ENCODE measurements around the gene LRRC17. TPM values are rescaled to one million over a fixed set of nuclear protein-coding genes. Genes with fewer than 3 reads are reported as not detected.
A peak's percentile ranks its signal among the peaks of the same experiment; 100 is the strongest.

LRRC17 gene
- total RNA-seq, 1 experiment from 2014 or later = 0.47 TPM

- intact Hi-C loops (cut with micrococcal nuclease) = no loop called here
- Histone ChIP-seq H3K9ac (ENCODE audit: low read length) (peak overlapping the region; percentile 13), H3K36me3 (ENCODE audit: control insufficient read depth in 1 of 2, insufficient read depth in 2 of 2, low read length in 2 of 2) (no peaks in the 10 kb centered on the region), H4K20me1 (ENCODE audit: insufficient read depth) (no peaks in the 10 kb centered on the region), H3K4me3 (replicated peaks in 1 of 2; ENCODE audit: low read depth in 1 of 2, low read length in 2 of 2) (peak overlapping the region in 1 of 2 experiments; percentile 30; a peak in 2 of 4 replicates), H3K9me3 (ENCODE audit: control insufficient read depth in 1 of 2, insufficient read depth in 1 of 2, low read depth in 1 of 2, low read length in 2 of 2) (no peaks in the 10 kb centered on the region), H3K79me2 (ENCODE audit: insufficient read depth, low read length) (no peaks in the 10 kb centered on the region), H3K9me2 (ENCODE audit: insufficient read depth) (no peaks in the 10 kb centered on the region), H3K4me1 (ENCODE audit: control insufficient read depth in 1 of 2, insufficient read depth in 2 of 2, low read length in 2 of 2) (peaks cover 40 to 42% of the 10 kb centered on the region in 2 experiments), H3K4me2 (ENCODE audit: low read length) (peak overlapping the region; percentile 71), H3K27ac (ENCODE audit: low read depth, low read length) (peak overlapping the region; percentile 94), H3K27me3 (ENCODE audit: insufficient read depth, low read length) (no peaks in the 10 kb centered on the region), H2AFZ (ENCODE audit: low read depth, low read length, poor library complexity, severe bottlenecking) (no peak overlapping the region)
- ATAC-seq = peak; percentile 42
- DNase-seq (ENCODE audit: low read depth, low spot score) = no peak
- no TSS peak for BruUV-seq (replicated peaks)
- RAD21 ChIA-PET (ENCODE audit: low non-redundant PET in 1 of 2, low total read pairs in 2 of 2, uncharacterized antibody in 2 of 2, unreplicated experiment in 2 of 2) = interaction anchor here in 1 of 2 experiments (1.6 kb wide), 1 partner anchor 69 kb away, joined by 13 read pairs; no protein-coding TSS in a partner anchor
- CTCF ChIA-PET = interaction anchor here (1.8 kb wide), 1 partner anchor 70 kb away, joined by 10 read pairs; no protein-coding TSS in a partner anchor
- POLR2A ChIA-PET = interaction anchor here (1.4 to 2.0 kb wide), 2 partner anchors 17 to 117 kb away, joined by 3 to 7 read pairs; no protein-coding TSS in a partner anchor
- TF ChIP-seq RAD21 (IDR thresholded peaks at IDR 0.05; ENCODE audit: low read depth) (no peak), YY1 (IDR thresholded peaks at IDR 0.05; ENCODE audit: extremely low read depth, insufficient replicate concordance, low read depth, low read length) (no peak), ELF1 (IDR thresholded peaks at IDR 0.05; ENCODE audit: borderline replicate concordance, low read depth) (no peak), EGR1 (IDR thresholded peaks at IDR 0.05; ENCODE audit: low read depth) (no peak), SIN3A (IDR thresholded peaks at IDR 0.05; ENCODE audit: low read depth) (no peak), EZH2 (IDR thresholded peaks at IDR 0.05) (no peak), SP1 (IDR thresholded peaks at IDR 0.05; ENCODE audit: low read depth) (no peak), POLR2A (IDR thresholded peaks at IDR 0.05; ENCODE audit: borderline replicate concordance, extremely low read depth, insufficient read depth, insufficient read length) (no peak), CTCF (IDR thresholded peaks at IDR 0.05 in 2 of 3, conservative IDR thresholded peaks at IDR 0.05 in 1 of 3; ENCODE audit: borderline replicate concordance in 1 of 3, insufficient read depth in 1 of 3, low read depth in 2 of 3, low read length in 2 of 3) (no peak), SRF (IDR thresholded peaks at IDR 0.05; ENCODE audit: low read depth) (no peak), ATF3 (IDR thresholded peaks at IDR 0.05) (no peak), TCF7L2 (IDR thresholded peaks at IDR 0.05; ENCODE audit: borderline replicate concordance, extremely low read depth, insufficient read depth, insufficient read length) (no peak)
Measured at GRCh38 chr7:102992509-102992937, 79.7 kb downstream of the LRRC17 start.

Measured in HCT116 (cell line).